SK-N-SH (cell line): ENCODE results near the gene ETS2. TPM values are rescaled to one million over a fixed set of nuclear protein-coding genes. Genes with fewer than 3 reads are reported as not detected.

Experiments
- CTCF ChIA-PET: fragments of 300-600, 350-600 bp; formaldehyde crosslinking; extraction: SDS; loops from one replicate; lab custom pipeline; 2021; lab: Yijun Ruan, JAX
- POLR2A ChIA-PET: fragments of 350-600 bp; sonication (Branson Sonifier 250); formaldehyde crosslinking; extraction: SDS; loops from one replicate; lab custom pipeline; 2020; ENCODE audit warnings: antibody characterized with exemption, inconsistent platforms; lab: Yijun Ruan, JAX
- DNase-seq: peaks from one replicate; pipeline ENCODE4 v3.0.0; 2012
- H2AFZ ChIP-seq: fragments of 200-600 bp; sonication (generic); 2 replicates; pipeline ENCODE4 v1.8.1; 2016; ENCODE audit warnings: antibody characterized with exemption, mild to moderate bottlenecking, low read depth
- H3F3A ChIP-seq: fragments of 200-600 bp; sonication (generic); replicated peaks from 2 replicates; pipeline ENCODE3; 2016; ENCODE audit warnings: antibody characterized with exemption, mild to moderate bottlenecking; ENCODE audit not compliant: insufficient read depth
- H3K27ac ChIP-seq, 2 experiments: fragments of 200-500 bp in 1 of 2; fragments of 200-600 bp in 1 of 2; sonication (Bioruptor generic) in 1 of 2; sonication (generic), shearing (Covaris generic) in 1 of 2; 2 replicates each; pipeline versions ENCODE4 v1.5.1 to v1.6.1; 2014 to 2016; ENCODE audit warnings: low read depth in 2 of 2, inconsistent platforms in 1 of 2, low read length in 1 of 2, mild to moderate bottlenecking in 1 of 2, mixed read lengths in 1 of 2
- H3K27me3 ChIP-seq: fragments of 200-600 bp; sonication (generic), shearing (Covaris generic); 2 replicates; pipeline ENCODE4 v1.6.1; 2016; ENCODE audit warnings: mixed run types; ENCODE audit not compliant: insufficient read depth
- H3K36me3 ChIP-seq, 2 experiments: fragments of 200-500 bp in 1 of 2; fragments of 200-600 bp in 1 of 2; sonication (Bioruptor generic) in 1 of 2; sonication (generic) in 1 of 2; replicated peaks in 1 of 2; 2 replicates each; pipeline versions ENCODE3 to v1.5.1; 2014 to 2016; ENCODE audit warnings: low read length in 1 of 2, mild to moderate bottlenecking in 1 of 2; ENCODE audit not compliant: insufficient read depth in 2 of 2, control insufficient read depth in 1 of 2
- H3K4me1 ChIP-seq, 2 experiments: fragments of 200-500 bp in 1 of 2; fragments of 200-600 bp in 1 of 2; sonication (Bioruptor generic) in 1 of 2; sonication (generic), shearing (Covaris generic) in 1 of 2; 2 replicates each; pipeline versions ENCODE4 v1.5.1 to v1.6.1; 2014 to 2016; ENCODE audit warnings: low read depth in 1 of 2, low read length in 1 of 2, mixed run types in 1 of 2; ENCODE audit not compliant: insufficient read depth in 2 of 2, control insufficient read depth in 1 of 2
- H3K4me2 ChIP-seq: fragments of 200-600 bp; sonication (generic), shearing (Covaris generic); 2 replicates; pipeline ENCODE4 v1.6.1; 2017; ENCODE audit warnings: mixed run types
- H3K4me3 ChIP-seq, 2 experiments: fragments of 200-500 bp in 1 of 2; fragments of 200-600 bp in 1 of 2; sonication (Bioruptor generic) in 1 of 2; sonication (generic), shearing (Covaris generic) in 1 of 2; 2 replicates each; pipeline versions ENCODE4 v1.5.1 to v1.8.1; 2014 to 2016; ENCODE audit warnings: low read depth in 2 of 2, inconsistent platforms in 1 of 2, low read length in 1 of 2, mild to moderate bottlenecking in 1 of 2, mixed read lengths in 1 of 2, moderate library complexity in 1 of 2
- H3K79me2 ChIP-seq: fragments of 200-600 bp; sonication (generic); 2 replicates; pipeline ENCODE4 v1.8.1; 2017; ENCODE audit warnings: mild to moderate bottlenecking; ENCODE audit not compliant: insufficient read depth
- H3K9ac ChIP-seq: fragments of 200-600 bp; sonication (generic); 2 replicates; pipeline ENCODE4 v1.6.1; 2017; ENCODE audit warnings: mixed run types
- H3K9me2 ChIP-seq: fragments of 200-600 bp; sonication (generic); 2 replicates; pipeline ENCODE4 v1.6.1; 2017; ENCODE audit warnings: mixed run types
- H3K9me3 ChIP-seq: fragments of 200-600 bp; sonication (generic); 2 replicates; pipeline ENCODE4 v1.6.1; 2017; ENCODE audit warnings: mixed run types, mild to moderate bottlenecking, moderate library complexity
- H4K20me1 ChIP-seq: fragments of 200-600 bp; sonication (generic); 2 replicates; pipeline ENCODE4 v1.6.1; 2017; ENCODE audit warnings: mild to moderate bottlenecking, mixed run types; ENCODE audit not compliant: insufficient read depth
- CHD2 ChIP-seq: fragments of 150-350 bp; IDR thresholded peaks from 2 replicates; pipeline ENCODE4 v1.6.1; 2018; ENCODE audit warnings: low read length; ENCODE audit not compliant: partially characterized antibody
- EZH2phosphoT487 ChIP-seq: fragments of 200-600 bp; sonication (generic); IDR thresholded peaks from 2 replicates; pipeline ENCODE4 v1.6.1; 2017; ENCODE audit warnings: low read depth, mixed run types, mild to moderate bottlenecking, antibody characterized with exemption, moderate library complexity, borderline replicate concordance
- GATA2 ChIP-seq: sonication (generic); formaldehyde crosslinking; IDR thresholded peaks from 2 replicates; pipeline ENCODE4 v1.5.0; 2020; ENCODE audit warnings: mild to moderate bottlenecking, missing genetic modification reagents
- MEF2A ChIP-seq: IDR thresholded peaks from 2 replicates; pipeline ENCODE4 v1.4.0; 2012; ENCODE audit warnings: low read depth, borderline replicate concordance
- NFIC ChIP-seq: IDR thresholded peaks from 2 replicates; pipeline ENCODE4 v1.4.0; 2012; ENCODE audit warnings: borderline replicate concordance
- NRF1 ChIP-seq: IDR thresholded peaks from 2 replicates; pipeline ENCODE4 v1.6.1; 2012; ENCODE audit warnings: low read depth, mild to moderate bottlenecking, low read length
- POLR2AphosphoS5 ChIP-seq: IDR thresholded peaks from 2 replicates; pipeline ENCODE4 v1.6.1; 2012; ENCODE audit warnings: low read depth, low read length
- RCOR1 ChIP-seq: fragments of 150-350 bp; IDR thresholded peaks from 2 replicates; pipeline ENCODE4 v1.6.1; 2017; ENCODE audit warnings: antibody characterized with exemption, low read length
- RFX5 ChIP-seq: IDR thresholded peaks from 2 replicates; pipeline ENCODE4 v1.6.1; 2012; ENCODE audit warnings: mild to moderate bottlenecking, improper control_type of control experiment, low read length
- RXRA ChIP-seq: IDR thresholded peaks from 2 replicates; pipeline ENCODE4 v1.4.0; 2012; ENCODE audit warnings: low read depth, mild to moderate bottlenecking, borderline replicate concordance
- SIN3A ChIP-seq: IDR thresholded peaks from 2 replicates; pipeline ENCODE4 v1.6.1; 2012; ENCODE audit warnings: low read depth, mild to moderate bottlenecking, low read length, moderate library complexity, borderline replicate concordance
- SMC3 ChIP-seq: IDR thresholded peaks from 2 replicates; pipeline ENCODE4 v1.6.1; 2012; ENCODE audit warnings: low read depth, low read length, improper control_type of control experiment
- TAF1 ChIP-seq: IDR thresholded peaks from 2 replicates; pipeline ENCODE4 v1.6.1; 2012; ENCODE audit warnings: low read depth, mild to moderate bottlenecking, low read length, moderate library complexity, borderline replicate concordance
- TCF12 ChIP-seq: IDR thresholded peaks from 2 replicates; pipeline ENCODE4 v1.4.0; 2012
- YY1 ChIP-seq: IDR thresholded peaks from 2 replicates; pipeline ENCODE4 v1.4.0; 2012; ENCODE audit warnings: low read depth, mild to moderate bottlenecking
- WGBS: methylation state at CpG from one replicate; pipeline ENCODE4 v1.1.6; 2017; ENCODE audit warnings: low lambda C conversion rate; 5-methylcytosine and 5-hydroxymethylcytosine counted together
- polyA plus RNA-seq, 3 experiments: library from polyadenylated mRNA; depleted of rRNA; stranded (reverse); fragments of >200 nt; gene quantifications; 2 replicates each; pipeline ENCODE4 v1.2.3, GENCODE V29; 2012
- TF ChIP-seq, protein P1 (sequence below): IDR thresholded peaks from 2 replicates; pipeline ENCODE4 v1.4.0; 2012; ENCODE audit warnings: low read depth, borderline replicate concordance
- TF ChIP-seq, protein P2 (sequence below): IDR thresholded peaks from 2 replicates; pipeline ENCODE4 v1.4.0; 2012; ENCODE audit warnings: low read depth
- TF ChIP-seq, protein P3 (sequence below): IDR thresholded peaks from 2 replicates; pipeline ENCODE4; 2012
- TF ChIP-seq, protein P4 (sequence below): fragments of 150-350 bp; IDR thresholded peaks from 2 replicates; pipeline ENCODE4 v1.6.1; 2016; ENCODE audit warnings: mild to moderate bottlenecking, low read depth, low read length
- TF ChIP-seq, protein P5 (sequence below): IDR thresholded peaks from 2 replicates; pipeline ENCODE4 v1.6.1; 2012; ENCODE audit warnings: mild to moderate bottlenecking, low read depth, low read length, moderate library complexity

ETS2 gene
- polyA plus RNA-seq, 1 of the 3 experiments (the other 2 are of a cell fraction) = 16.3 TPM

DNA sequence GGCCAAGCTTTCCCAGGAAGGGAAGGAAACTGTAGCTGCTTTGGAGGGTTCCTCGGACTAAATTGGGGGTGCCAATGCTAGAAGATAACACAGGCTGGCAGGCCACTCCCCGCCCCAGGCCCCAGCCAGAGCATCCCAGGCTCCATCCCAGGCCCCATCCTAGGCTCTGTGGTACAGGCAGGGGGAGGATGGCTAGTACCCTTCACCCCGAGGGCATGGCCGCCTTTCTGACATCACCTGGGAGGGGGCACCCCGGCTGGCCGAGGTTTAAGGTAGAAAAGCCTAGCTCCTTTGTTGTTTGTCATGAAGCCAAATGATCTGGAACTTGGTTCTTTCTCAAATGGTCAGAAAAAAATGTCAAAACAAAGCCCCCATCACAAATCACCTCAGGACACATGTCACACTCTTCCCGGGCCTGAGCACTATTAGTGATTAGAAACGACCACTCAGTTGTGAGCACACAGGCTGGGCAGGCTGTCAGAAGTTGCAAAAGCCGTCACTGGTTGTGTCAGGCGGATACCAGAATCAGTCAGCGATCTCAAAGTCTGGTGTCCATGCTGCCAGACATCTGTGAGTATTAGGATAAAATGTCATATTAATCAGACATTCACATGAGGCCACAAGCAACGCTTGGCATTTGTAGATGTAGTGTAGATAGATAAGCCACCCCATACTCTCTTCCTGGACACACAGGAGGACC, 31.0 kb upstream of the ETS2 start:
- 93% methylated on average over 10 of the region's 12 CpGs for WGBS
- no peaks in the 10 kb centered on the region for H3K9me2 ChIP-seq
- no peak overlapping the region for H3K9ac ChIP-seq
- no peak overlapping the region; the same call in 1 of the 2 replicates for H3K4me2 ChIP-seq
- H3K79me2 ChIP-seq = no peaks in the 10 kb centered on the region
- no peak overlapping the region for H2AFZ ChIP-seq
- H3K4me3 ChIP-seq = no peak overlapping the region
- ChIA-PET CTCF (interaction anchor here (1.0 kb wide), 1 partner anchor 351 kb away, joined by 4 read pairs; no protein-coding TSS in a partner anchor), POLR2A (no interaction called here)
- H3K4me1 ChIP-seq = peaks cover 19 to 22% of the 10 kb centered on the region in 2 experiments
- H3F3A ChIP-seq = peaks cover 13% of the 10 kb centered on the region
- no peaks in the 10 kb centered on the region for H3K27me3 ChIP-seq
- no peak overlapping the region; a peak in 1 of 4 replicates for H3K27ac ChIP-seq
- no peaks in the 10 kb centered on the region for H4K20me1 ChIP-seq
- peaks cover 3% of the 10 kb centered on the region; the same call in 1 of the 2 replicates for H3K9me3 ChIP-seq
- no peaks in the 10 kb centered on the region for H3K36me3 ChIP-seq
- TF ChIP-seq, protein P1, sequence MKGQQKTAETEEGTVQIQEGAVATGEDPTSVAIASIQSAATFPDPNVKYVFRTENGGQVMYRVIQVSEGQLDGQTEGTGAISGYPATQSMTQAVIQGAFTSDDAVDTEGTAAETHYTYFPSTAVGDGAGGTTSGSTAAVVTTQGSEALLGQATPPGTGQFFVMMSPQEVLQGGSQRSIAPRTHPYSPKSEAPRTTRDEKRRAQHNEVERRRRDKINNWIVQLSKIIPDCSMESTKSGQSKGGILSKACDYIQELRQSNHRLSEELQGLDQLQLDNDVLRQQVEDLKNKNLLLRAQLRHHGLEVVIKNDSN = no peak
- TF ChIP-seq RFX5 (no peak), EZH2phosphoT487 (no peak), RCOR1 (0 out of 2 replicates have a peak, but pooled peaks have one; percentile 18), RXRA (no peak), SIN3A (no peak), NFIC (no peak), MEF2A (no peak)
- TF ChIP-seq, all 33 proteins: peak for 1
- no peak for DNase-seq

DNA sequence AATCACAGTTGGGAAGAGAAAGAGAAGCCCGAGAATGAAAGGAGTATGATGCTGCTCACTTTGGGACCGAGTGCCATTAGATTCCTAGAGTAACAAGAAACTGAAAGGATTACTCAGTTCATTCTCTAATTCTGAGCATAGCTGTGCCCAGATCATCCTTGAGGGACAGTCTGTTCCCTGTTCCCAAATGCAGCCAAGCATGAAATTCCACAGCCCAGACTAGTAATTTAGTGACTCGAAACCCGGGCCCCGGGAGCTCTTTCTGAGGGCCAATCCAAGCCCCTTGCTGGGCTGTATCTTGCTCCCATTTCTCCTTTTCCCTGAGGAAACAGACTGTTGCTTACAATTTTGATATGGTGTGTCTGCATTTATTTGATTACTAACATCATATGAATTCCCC, 30.0 kb upstream of the ETS2 start:
- WGBS = 90% methylated on average over 5 of the region's 5 CpGs
- H3K9me2 ChIP-seq = no peaks in the 10 kb centered on the region
- peaks cover 17 to 19% of the 10 kb centered on the region in 2 experiments; a peak in 3 of 4 replicates for H3K4me1 ChIP-seq
- H3K4me3 ChIP-seq = no peak overlapping the region
- H3K27ac ChIP-seq = no peak overlapping the region
- H3K27me3 ChIP-seq = no peaks in the 10 kb centered on the region
- H3K36me3 ChIP-seq = no peaks in the 10 kb centered on the region
- no peaks in the 10 kb centered on the region for H3K79me2 ChIP-seq
- H4K20me1 ChIP-seq = no peaks in the 10 kb centered on the region
- CTCF ChIA-PET = interaction anchor here (1.1 kb wide), 1 partner anchor 32 kb away, joined by 3 read pairs; no protein-coding TSS in a partner anchor
- POLR2A ChIA-PET = no interaction called here
- H2AFZ ChIP-seq = no peak overlapping the region
- no peak for DNase-seq
- peaks cover 13% of the 10 kb centered on the region for H3F3A ChIP-seq
- no peak overlapping the region for H3K4me2 ChIP-seq
- H3K9ac ChIP-seq = no peak overlapping the region
- TF ChIP-seq, protein P2, sequence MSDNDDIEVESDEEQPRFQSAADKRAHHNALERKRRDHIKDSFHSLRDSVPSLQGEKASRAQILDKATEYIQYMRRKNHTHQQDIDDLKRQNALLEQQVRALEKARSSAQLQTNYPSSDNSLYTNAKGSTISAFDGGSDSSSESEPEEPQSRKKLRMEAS = no peak
- TF ChIP-seq NRF1 (no peak), SIN3A (no peak), MEF2A (no peak), TAF1 (no peak), CHD2 (no peak), SMC3 (no peak), GATA2 (CRISPR knock-in tag) (no peak), RXRA (no peak), POLR2AphosphoS5 (no peak), YY1 (no peak), TCF12 (no peak)
- TF ChIP-seq, protein P3, sequence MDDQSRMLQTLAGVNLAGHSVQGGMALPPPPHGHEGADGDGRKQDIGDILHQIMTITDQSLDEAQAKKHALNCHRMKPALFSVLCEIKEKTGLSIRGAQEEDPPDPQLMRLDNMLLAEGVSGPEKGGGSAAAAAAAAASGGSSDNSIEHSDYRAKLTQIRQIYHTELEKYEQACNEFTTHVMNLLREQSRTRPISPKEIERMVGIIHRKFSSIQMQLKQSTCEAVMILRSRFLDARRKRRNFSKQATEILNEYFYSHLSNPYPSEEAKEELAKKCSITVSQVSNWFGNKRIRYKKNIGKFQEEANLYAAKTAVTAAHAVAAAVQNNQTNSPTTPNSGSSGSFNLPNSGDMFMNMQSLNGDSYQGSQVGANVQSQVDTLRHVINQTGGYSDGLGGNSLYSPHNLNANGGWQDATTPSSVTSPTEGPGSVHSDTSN = no peak
- TF ChIP-seq, protein P4, sequence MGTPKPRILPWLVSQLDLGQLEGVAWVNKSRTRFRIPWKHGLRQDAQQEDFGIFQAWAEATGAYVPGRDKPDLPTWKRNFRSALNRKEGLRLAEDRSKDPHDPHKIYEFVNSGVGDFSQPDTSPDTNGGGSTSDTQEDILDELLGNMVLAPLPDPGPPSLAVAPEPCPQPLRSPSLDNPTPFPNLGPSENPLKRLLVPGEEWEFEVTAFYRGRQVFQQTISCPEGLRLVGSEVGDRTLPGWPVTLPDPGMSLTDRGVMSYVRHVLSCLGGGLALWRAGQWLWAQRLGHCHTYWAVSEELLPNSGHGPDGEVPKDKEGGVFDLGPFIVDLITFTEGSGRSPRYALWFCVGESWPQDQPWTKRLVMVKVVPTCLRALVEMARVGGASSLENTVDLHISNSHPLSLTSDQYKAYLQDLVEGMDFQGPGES = no peak
- TF ChIP-seq, protein P5, sequence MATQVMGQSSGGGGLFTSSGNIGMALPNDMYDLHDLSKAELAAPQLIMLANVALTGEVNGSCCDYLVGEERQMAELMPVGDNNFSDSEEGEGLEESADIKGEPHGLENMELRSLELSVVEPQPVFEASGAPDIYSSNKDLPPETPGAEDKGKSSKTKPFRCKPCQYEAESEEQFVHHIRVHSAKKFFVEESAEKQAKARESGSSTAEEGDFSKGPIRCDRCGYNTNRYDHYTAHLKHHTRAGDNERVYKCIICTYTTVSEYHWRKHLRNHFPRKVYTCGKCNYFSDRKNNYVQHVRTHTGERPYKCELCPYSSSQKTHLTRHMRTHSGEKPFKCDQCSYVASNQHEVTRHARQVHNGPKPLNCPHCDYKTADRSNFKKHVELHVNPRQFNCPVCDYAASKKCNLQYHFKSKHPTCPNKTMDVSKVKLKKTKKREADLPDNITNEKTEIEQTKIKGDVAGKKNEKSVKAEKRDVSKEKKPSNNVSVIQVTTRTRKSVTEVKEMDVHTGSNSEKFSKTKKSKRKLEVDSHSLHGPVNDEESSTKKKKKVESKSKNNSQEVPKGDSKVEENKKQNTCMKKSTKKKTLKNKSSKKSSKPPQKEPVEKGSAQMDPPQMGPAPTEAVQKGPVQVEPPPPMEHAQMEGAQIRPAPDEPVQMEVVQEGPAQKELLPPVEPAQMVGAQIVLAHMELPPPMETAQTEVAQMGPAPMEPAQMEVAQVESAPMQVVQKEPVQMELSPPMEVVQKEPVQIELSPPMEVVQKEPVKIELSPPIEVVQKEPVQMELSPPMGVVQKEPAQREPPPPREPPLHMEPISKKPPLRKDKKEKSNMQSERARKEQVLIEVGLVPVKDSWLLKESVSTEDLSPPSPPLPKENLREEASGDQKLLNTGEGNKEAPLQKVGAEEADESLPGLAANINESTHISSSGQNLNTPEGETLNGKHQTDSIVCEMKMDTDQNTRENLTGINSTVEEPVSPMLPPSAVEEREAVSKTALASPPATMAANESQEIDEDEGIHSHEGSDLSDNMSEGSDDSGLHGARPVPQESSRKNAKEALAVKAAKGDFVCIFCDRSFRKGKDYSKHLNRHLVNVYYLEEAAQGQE = no peak
- H3K9me3 ChIP-seq = peaks cover 3% of the 10 kb centered on the region; the same call in 1 of the 2 replicates
